Stimulated activated memory B cell treated with anti-CD40 and anti-IgM and Interleukin-4, amounts not matched to agents 10 μg/mL and 1 μg/mL and 100 μg/mL, for 72 hours (primary cell): Measurements from ENCODE around the gene RPS5.
A peak's percentile ranks its signal among the peaks of the same experiment; 100 is the strongest.
"Not testable (repeated sequence)": the region's sequence is repeated elsewhere in the genome, so short reads cannot be mapped to it uniquely, and the experiment has no call there.

ENCODE experiments used
- ATAC-seq: fragments of 150-1000 bp; cut with Tn5 transposase; 2 replicates; pipeline ENCODE4 v1.10.0; 2021
- H3K27ac Mint-ChIP-seq: one replicate; pipeline ENCODE4 v1.8.0; 2022; ENCODE audit warnings: mild to moderate bottlenecking, mixed read lengths
- H3K27me3 Mint-ChIP-seq: one replicate; pipeline ENCODE4 v1.8.0; 2022; ENCODE audit warnings: mixed read lengths
- H3K36me3 Mint-ChIP-seq: one replicate; pipeline ENCODE4 v1.8.0; 2022; ENCODE audit warnings: mixed read lengths
- H3K4me1 Mint-ChIP-seq: one replicate; pipeline ENCODE4 v1.8.0; 2022; ENCODE audit warnings: mixed read lengths
- H3K4me3 Mint-ChIP-seq: one replicate; pipeline ENCODE4 v1.8.0; 2022; ENCODE audit warnings: mild to moderate bottlenecking, moderate library complexity, mixed read lengths
- H3K9me3 Mint-ChIP-seq: one replicate; pipeline ENCODE4 v1.8.0; 2022; ENCODE audit warnings: mixed read lengths

The RPS5 gene

DNA sequence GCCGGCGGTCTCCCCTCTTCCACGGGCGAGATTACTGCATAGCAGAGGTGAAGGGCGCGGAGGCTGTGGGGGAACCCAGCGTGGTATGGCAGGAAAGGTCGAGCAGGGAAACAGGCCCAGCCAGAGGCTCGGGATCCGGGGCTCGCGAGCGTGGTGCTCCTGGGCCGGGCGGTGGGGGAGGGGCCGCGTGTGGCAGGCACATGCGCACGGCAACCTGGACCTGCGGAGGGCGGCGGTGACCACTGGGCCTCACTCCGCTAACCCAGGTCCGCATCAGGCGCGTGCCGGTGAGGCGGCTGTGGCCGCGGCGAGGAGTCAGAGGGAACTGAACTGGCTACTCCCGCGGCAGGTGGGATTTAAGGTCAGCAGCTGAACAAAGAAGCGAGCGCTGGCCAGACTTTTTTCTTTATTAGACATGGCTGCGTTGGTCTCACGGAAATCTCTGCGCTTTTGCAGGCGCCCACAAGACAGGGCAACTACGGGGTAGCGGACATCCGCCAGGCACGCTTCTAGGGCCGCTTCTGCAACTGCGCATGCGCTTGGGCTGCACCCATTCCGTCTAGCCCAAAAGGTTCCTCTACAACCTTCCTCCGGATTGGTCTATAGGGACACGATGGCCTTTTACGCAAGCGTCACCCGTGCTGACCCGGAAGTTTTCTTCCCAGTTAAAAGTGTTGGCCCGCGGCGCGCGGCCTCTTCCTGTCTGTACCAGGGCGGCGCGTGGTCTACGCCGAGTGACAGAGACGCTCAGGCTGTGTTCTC, at the start of gene RPS5:
Gene RPS5 (plus strand): TSS at position 694 of the 762 bp plus-strand sequence. CDS start 869 bp downstream, outside the sequence.
- peaks cover 49% of the 10 kb centered on the region for H3K4me1 Mint-ChIP-seq
- peak within 1 kb of the TSS; percentile 92 for H3K4me3 Mint-ChIP-seq
- peaks cover 24% of the 10 kb centered on the region for H3K36me3 Mint-ChIP-seq
- peak; percentile 95 for ATAC-seq
- H3K9me3 Mint-ChIP-seq = no peaks in the 10 kb centered on the region
- H3K27ac Mint-ChIP-seq = peak within 1 kb of the TSS; percentile 97
- H3K27me3 Mint-ChIP-seq = no peaks in the 10 kb centered on the region

GRCh38 chr19:58338336-58338735, 48.7 kb upstream of the RPS5 start:
- no peak for ATAC-seq
- no peak overlapping the region for H3K27ac Mint-ChIP-seq
- no peak overlapping the region for H3K4me3 Mint-ChIP-seq
- H3K36me3 Mint-ChIP-seq = peaks cover 64% of the 10 kb centered on the region
- no peaks in the 10 kb centered on the region for H3K27me3 Mint-ChIP-seq
- H3K4me1 Mint-ChIP-seq = no peaks in the 10 kb centered on the region
- no peaks in the 10 kb centered on the region for H3K9me3 Mint-ChIP-seq

DNA sequence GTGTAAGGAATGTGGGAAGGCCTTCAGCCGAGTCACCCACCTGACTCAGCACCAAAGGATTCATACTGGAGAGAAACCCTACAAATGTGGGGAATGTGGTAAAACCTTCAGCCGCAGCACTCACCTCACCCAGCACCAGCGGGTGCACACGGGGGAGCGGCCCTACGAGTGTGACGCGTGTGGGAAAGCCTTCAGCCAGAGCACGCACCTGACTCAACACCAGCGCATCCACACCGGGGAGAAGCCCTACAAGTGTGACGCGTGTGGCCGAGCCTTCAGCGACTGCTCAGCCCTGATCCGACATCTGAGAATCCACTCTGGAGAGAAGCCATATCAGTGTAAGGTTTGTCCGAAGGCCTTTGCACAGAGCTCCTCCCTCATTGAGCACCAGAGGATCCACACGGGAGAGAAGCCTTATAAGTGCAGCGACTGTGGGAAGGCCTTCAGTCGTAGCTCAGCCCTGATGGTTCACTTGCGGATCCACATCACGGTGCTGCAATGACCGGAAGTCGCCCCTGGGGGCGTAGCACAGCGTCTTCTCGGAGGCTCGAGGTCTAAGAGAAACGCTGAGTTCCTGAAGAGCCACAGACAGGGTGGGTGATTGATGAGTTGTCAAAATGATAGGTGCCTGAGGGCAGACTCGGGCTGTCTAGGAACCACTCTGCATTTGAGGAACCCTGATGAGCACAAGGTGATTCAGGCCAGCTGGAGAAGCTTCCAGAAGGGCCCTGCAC, 48.1 kb upstream of the RPS5 start:
- no peak for ATAC-seq
- H3K9me3 Mint-ChIP-seq = no peaks in the 10 kb centered on the region
- no peaks in the 10 kb centered on the region for H3K4me1 Mint-ChIP-seq
- no peaks in the 10 kb centered on the region for H3K27me3 Mint-ChIP-seq
- peaks cover 64% of the 10 kb centered on the region for H3K36me3 Mint-ChIP-seq
- no peak overlapping the region for H3K4me3 Mint-ChIP-seq
- no peak overlapping the region for H3K27ac Mint-ChIP-seq

- Mint-ChIP-seq H3K4me1 (peaks cover 48% of the 10 kb centered on the region), H3K9me3 (peaks cover 4% of the 10 kb centered on the region), H3K4me3 (peak overlapping the region; percentile 100), H3K27me3 (no peaks in the 10 kb centered on the region), H3K36me3 (peaks cover 42% of the 10 kb centered on the region), H3K27ac (peak overlapping the region; percentile 89)
- ATAC-seq = no peak
These were observed 41.5 kb upstream of the RPS5 start for GRCh38 chr19:58345558-58345957.

DNA sequence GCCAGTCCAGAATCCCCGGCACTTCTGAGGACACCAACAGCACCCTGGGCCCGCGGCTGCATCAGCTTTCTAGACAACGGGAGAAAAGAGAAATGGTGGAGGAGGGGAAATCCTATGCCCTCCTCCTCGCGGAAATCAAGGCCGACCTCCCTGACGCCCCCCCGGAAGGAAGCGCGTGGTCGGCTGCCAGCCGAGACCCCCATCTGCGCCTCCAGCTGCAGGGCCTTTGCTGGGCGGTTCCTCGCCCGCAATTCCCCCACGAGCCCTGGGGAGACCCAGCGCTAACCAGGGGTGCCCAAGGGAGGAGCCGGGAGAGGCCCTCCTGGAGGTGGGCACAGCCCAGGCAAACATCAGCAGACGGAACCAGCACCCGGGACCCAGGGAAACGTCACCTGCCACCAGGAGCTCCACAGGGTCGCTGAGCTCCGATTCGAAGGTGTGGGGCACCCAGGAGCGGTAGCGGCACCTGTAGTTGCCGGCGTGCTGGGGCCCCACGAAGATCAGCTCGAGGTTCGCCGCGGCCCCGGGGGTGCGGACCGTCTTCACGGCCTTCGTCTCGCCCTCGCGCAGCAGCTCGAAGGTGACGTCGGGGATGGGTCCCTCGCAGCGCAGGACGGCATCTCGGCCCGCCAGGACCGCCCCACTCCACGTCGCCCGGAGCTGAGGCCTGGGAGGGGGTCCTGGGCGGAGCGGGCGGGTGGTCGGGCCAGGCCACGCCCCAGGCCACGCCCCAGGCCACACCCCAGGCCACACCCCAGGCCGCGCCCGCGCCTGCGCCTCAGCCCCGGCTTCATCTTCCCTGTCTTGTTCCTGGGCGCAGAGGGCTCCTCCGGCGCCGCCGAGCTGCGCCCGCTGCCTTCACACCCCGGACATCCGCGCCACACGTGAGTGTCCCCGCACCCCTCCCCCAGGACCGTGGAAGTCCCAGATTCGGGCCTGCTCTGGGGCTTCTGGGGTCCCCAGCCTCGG, 39.8 kb upstream of the RPS5 start:
- Mint-ChIP-seq H3K27me3 (no peaks in the 10 kb centered on the region), H3K36me3 (peaks cover 42% of the 10 kb centered on the region), H3K9me3 (peaks cover 4% of the 10 kb centered on the region), H3K4me1 (peaks cover 56% of the 10 kb centered on the region), H3K27ac (peak overlapping the region; percentile 89), H3K4me3 (peak overlapping the region; percentile 100)
- ATAC-seq = peak; percentile 95

- Mint-ChIP-seq H3K4me1 (peaks cover 61% of the 10 kb centered on the region), H3K27ac (peak overlapping the region; percentile 89), H3K36me3 (peaks cover 43% of the 10 kb centered on the region), H3K4me3 (peak overlapping the region; percentile 100)
- not testable (repeated sequence) for ATAC-seq, H3K27me3 Mint-ChIP-seq, H3K9me3 Mint-ChIP-seq
These were observed 39.0 kb upstream of the RPS5 start for GRCh38 chr19:58348080-58348479.

GRCh38 chr19:58349590-58349989, 37.5 kb upstream of the RPS5 start:
- Mint-ChIP-seq H3K27me3 (no peaks in the 10 kb centered on the region), H3K4me1 (peaks cover 61% of the 10 kb centered on the region), H3K27ac (peak overlapping the region; percentile 55), H3K36me3 (peaks cover 43% of the 10 kb centered on the region), H3K9me3 (peaks cover 4% of the 10 kb centered on the region), H3K4me3 (peak overlapping the region; percentile 69)
- no peak for ATAC-seq

DNA sequence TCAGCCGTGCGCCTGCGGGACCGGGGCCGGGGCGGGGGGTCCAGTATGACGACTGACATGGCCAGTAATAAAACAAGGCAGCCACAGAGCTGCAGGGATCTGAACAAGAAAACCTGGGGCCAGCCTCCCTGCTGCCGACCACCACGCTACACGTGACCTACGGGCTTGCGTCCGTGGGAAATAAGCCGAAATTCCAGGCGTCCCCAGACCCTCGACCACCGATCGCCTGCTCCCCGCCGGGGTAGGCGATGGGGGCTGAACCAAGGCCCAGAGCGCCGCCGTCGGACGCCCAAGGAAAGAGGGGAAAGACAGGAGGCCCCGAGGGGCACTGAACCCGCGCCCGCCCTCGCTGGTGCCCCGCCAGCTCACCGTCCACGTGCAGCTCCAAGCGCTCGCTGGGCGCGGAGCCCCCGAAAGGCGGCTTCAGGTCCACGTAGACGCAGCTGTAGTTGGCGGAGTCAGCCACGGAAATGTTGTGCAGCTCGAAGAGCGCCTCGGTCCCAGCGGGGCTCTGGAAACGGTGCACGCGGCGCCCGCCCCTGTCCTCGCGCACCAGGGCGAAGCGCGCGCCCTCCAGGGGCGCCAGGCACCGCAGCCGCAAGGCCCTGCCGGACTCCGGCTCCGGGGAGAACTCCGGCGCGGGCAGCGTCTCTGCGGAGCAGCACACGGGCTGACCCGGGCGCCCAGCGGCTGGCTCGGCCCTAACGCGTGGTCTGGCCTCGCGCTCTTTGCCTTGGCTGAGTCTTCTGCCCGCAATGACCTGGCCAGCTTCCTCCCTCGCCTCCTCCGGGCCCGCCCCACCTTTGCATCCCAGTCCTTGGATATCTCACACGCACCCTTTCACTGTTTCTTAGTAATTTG, 36.8 kb upstream of the RPS5 start:
- H3K4me1 Mint-ChIP-seq = peaks cover 54% of the 10 kb centered on the region
- peaks cover 4% of the 10 kb centered on the region for H3K9me3 Mint-ChIP-seq
- no peak for ATAC-seq
- H3K4me3 Mint-ChIP-seq = peak overlapping the region; percentile 69
- H3K27ac Mint-ChIP-seq = peak overlapping the region; percentile 55
- no peaks in the 10 kb centered on the region for H3K27me3 Mint-ChIP-seq
- peaks cover 38% of the 10 kb centered on the region for H3K36me3 Mint-ChIP-seq

GRCh38 chr19:58350871-58351557, 36.1 kb upstream of the RPS5 start:
- Mint-ChIP-seq H3K36me3 (peaks cover 30% of the 10 kb centered on the region), H3K4me1 (peaks cover 49% of the 10 kb centered on the region), H3K27ac (no peak overlapping the region)

DNA sequence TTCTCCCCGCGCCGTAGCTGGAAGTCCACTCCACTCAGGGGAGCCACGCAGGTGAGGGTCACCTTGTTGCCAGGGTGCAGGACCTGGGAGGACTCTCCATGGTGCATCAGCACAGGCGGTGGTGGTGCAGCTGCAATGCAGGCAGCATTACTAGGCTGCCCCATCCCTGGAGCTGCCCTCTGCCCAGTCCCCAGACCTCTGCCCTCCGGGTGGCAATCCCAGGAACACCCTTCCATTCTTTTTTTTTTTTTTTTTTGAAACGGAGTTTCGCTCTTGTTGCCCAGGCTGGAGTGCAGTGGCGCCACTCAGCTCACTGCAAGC, 35.6 kb upstream of the RPS5 start:
- Mint-ChIP-seq H3K4me1 (peaks cover 49% of the 10 kb centered on the region), H3K27ac (no peak overlapping the region)

More at GRCh38 chr19:58350871-58351557, 36.1 kb upstream of the RPS5 start:
- no peak for ATAC-seq
- peaks cover 4% of the 10 kb centered on the region for H3K9me3 Mint-ChIP-seq
- no peaks in the 10 kb centered on the region for H3K27me3 Mint-ChIP-seq
- peak overlapping the region; percentile 24 for H3K4me3 Mint-ChIP-seq

DNA sequence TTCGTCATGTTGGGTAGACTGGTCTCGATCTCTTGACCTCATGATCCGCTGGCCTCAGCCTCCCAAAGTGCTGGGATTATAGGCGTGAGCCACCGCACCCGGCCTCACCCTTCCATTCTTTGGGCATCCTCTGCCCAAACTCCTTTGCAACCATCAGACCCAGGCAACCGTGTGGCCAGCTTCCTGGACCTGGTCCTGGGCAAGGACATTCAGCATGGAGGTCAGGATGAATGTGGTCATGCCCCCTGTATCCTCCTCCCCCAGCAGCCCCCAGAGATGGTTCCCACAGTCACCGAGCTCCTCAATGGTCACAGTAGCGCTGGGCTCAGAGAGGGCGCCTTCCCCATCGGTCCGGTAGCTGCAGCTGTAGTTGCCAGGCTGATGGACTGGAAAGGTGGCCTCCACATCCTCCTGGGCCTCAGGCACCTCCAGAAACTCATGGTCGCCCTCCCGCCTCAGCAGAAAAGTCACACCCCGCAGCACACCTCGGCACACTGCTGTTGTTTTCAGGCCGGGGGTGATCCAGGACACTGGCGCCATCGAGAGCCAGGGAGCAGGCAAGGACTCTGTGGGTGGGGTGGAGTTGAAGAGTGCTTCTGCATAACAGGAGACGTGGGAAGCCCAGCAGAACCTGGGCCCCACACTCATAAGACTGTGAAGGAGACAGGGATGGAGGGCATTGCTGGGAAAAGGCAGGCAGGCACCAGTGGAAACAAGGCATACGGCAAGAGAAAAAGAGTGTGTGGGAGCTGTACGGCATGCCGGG, 34.9 kb upstream of the RPS5 start:
- ATAC-seq = no peak
- H3K4me3 Mint-ChIP-seq = no peak overlapping the region
- no peaks in the 10 kb centered on the region for H3K27me3 Mint-ChIP-seq
- peaks cover 4% of the 10 kb centered on the region for H3K9me3 Mint-ChIP-seq
- peaks cover 30% of the 10 kb centered on the region for H3K36me3 Mint-ChIP-seq
- H3K4me1 Mint-ChIP-seq = peaks cover 48% of the 10 kb centered on the region
- H3K27ac Mint-ChIP-seq = no peak overlapping the region

More for the DNA sequence above, 35.6 kb upstream of the RPS5 start:
- Mint-ChIP-seq H3K36me3 (peaks cover 30% of the 10 kb centered on the region), H3K9me3 (peaks cover 4% of the 10 kb centered on the region), H3K4me3 (no peak overlapping the region), H3K27me3 (no peaks in the 10 kb centered on the region)
- no peak for ATAC-seq

DNA sequence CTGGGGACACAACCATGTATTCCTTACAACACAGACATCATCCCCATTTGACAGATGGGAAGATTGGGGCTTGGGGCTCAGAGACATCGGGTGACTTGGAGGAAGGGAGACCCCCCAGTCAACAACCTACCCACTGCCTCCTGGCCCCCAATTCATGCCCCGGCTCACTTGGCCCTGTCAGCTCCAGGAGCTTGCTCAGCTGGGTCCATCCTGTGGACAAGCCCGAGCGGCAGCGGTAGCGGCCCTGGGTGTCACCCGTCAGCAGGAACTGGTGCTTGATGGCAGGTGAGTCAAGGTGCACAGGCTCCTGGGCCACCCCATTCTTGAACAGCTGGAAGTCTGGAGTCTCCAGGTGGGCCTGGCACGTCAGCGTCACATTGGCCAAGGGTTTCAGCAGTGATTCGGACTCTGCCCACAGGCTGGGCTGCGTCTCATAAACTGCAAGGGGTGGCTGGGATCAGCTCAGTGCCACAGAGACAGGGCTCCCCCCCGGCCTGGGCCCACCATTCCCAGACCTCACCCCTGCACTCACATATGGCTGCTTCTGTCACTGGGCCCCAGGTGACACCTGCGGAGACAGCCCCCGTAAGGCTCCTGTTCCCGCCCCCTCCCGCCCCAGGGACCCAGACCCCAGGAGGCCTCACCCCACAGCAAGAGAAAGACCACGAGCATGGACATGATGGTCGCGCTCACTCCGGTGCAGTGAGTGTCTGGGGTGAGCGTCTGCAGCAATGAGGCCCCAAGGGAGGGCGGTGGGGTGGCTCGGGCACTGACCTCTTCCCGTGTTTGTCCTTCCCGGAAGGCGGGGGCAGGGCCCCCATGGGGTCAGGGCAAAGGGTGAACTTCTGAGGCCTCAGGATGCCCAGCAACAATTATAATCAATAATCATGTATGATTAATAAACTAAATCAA, 34.1 kb upstream of the RPS5 start, which contains the start of gene A1BG:
Gene A1BG (minus strand): TSS at position 733 of the 912 bp plus-strand sequence. CDS start 55 bp downstream, at position 678.
- Mint-ChIP-seq H3K27me3 (no peaks in the 10 kb centered on the region), H3K9me3 (peaks cover 4% of the 10 kb centered on the region), H3K36me3 (peaks cover 30% of the 10 kb centered on the region), H3K27ac (no peak within 1 kb of the TSS), H3K4me3 (no peak within 1 kb of the TSS), H3K4me1 (peaks cover 51% of the 10 kb centered on the region)
- ATAC-seq = no peak
